Measurements from ENCODE around the gene TENT5C.

GRCh38 chr1:117627546-117628130, 21.8 kb downstream of the TENT5C start:
- TF ChIP-seq REST (IDR thresholded peaks at IDR 0.05; ENCODE audit: low read depth, low read length) (no peak), EZH2 (IDR thresholded peaks at IDR 0.05; ENCODE audit: borderline replicate concordance, control insufficient read depth, low read depth, low read length) (no peak), CTCF (IDR thresholded peaks at IDR 0.05 in 2 of 3, conservative IDR thresholded peaks at IDR 0.05 in 1 of 3; ENCODE audit: control insufficient read depth in 2 of 3, extremely low read depth in 1 of 3, insufficient read depth in 1 of 3, low read depth in 3 of 3, low read length in 3 of 3) (no peak), POLR2A (IDR thresholded peaks at IDR 0.05; ENCODE audit: low read depth, low read length) (no peak), POLR2AphosphoS5 (IDR thresholded peaks at IDR 0.05; ENCODE audit: low read length) (no peak), POLR2AphosphoS2 (IDR thresholded peaks at IDR 0.05; ENCODE audit: low read depth, low read length) (no peak), NFIC (IDR thresholded peaks at IDR 0.05; ENCODE audit: low read depth, low read length) (no peak), SMAD1 (IDR thresholded peaks at IDR 0.05; ENCODE audit: low read depth, partially characterized antibody) (no peak), E2F4 (IDR thresholded peaks at IDR 0.05; ENCODE audit: low read depth, low read length) (no peak), E2F8 (IDR thresholded peaks at IDR 0.05; ENCODE audit: low read depth, partially characterized antibody) (no peak), KAT2A (conservative IDR thresholded peaks at IDR 0.05; ENCODE audit: control insufficient read depth, low read depth, low read length) (no peak), ATF2 (IDR thresholded peaks at IDR 0.05; ENCODE audit: low read length) (no peak)

Data from GM12878 (cell line).